ENCODE results near the gene BLCAP.
A peak's percentile ranks its signal among the peaks of the same experiment; 100 is the strongest.

Gene BLCAP

DNA sequence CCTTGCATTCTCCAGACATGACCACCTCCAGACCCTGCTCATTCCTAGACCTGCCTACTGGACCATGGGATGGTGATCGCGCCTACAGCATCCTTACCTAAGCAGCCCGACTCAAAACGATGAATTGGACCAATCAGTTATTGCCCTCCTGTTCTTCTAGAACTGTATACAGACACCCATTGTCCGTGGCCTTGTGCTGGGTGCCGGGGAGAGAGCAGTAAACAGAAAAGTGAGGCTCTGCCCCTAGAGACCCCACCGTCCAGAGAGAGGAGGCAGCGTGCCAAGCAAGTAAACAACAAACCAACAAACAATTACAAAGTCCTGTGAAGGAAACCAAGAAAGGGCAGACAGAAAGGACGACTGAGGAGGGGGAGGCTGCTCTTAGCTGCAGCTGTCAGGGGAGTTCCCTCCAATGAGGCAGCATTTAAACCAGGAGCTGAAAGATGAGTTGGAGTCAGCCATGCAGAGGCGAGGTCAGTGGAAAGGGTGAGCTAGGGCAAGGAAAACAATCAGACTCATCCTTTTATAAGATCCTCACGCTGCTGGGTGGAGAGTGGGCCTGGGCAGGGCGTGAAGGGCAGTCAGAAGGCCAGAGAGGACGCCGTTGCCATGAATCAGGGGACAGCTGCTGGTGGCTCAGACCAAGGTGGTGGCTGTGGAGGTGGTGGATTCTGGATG is 37.6 kb upstream of the BLCAP start:
- no peak for DNase-seq (ENCODE audit: low read depth in 1 of 2, low spot score in 1 of 2)
- Histone ChIP-seq H3K27ac (replicated peaks) (no peak overlapping the region), H3K27me3 (ENCODE audit: insufficient read depth, poor library complexity, severe bottlenecking) (peaks cover 9% of the 10 kb centered on the region), H3K4me3 (replicated peaks; ENCODE audit: insufficient read depth, low read length) (no peak overlapping the region)
- TF ChIP-seq, protein P1, sequence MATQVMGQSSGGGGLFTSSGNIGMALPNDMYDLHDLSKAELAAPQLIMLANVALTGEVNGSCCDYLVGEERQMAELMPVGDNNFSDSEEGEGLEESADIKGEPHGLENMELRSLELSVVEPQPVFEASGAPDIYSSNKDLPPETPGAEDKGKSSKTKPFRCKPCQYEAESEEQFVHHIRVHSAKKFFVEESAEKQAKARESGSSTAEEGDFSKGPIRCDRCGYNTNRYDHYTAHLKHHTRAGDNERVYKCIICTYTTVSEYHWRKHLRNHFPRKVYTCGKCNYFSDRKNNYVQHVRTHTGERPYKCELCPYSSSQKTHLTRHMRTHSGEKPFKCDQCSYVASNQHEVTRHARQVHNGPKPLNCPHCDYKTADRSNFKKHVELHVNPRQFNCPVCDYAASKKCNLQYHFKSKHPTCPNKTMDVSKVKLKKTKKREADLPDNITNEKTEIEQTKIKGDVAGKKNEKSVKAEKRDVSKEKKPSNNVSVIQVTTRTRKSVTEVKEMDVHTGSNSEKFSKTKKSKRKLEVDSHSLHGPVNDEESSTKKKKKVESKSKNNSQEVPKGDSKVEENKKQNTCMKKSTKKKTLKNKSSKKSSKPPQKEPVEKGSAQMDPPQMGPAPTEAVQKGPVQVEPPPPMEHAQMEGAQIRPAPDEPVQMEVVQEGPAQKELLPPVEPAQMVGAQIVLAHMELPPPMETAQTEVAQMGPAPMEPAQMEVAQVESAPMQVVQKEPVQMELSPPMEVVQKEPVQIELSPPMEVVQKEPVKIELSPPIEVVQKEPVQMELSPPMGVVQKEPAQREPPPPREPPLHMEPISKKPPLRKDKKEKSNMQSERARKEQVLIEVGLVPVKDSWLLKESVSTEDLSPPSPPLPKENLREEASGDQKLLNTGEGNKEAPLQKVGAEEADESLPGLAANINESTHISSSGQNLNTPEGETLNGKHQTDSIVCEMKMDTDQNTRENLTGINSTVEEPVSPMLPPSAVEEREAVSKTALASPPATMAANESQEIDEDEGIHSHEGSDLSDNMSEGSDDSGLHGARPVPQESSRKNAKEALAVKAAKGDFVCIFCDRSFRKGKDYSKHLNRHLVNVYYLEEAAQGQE (IDR thresholded peaks at IDR 0.05; ENCODE audit: insufficient replicate concordance, low read depth), result no peak
- TF ChIP-seq SPI1 (IDR thresholded peaks at IDR 0.05; ENCODE audit: borderline replicate concordance, low read depth) (no peak), POLR2AphosphoS5 (IDR thresholded peaks at IDR 0.05; ENCODE audit: low read depth) (no peak), GABPA (IDR thresholded peaks at IDR 0.05; ENCODE audit: low read depth) (no peak)
- TF ChIP-seq, protein P2, sequence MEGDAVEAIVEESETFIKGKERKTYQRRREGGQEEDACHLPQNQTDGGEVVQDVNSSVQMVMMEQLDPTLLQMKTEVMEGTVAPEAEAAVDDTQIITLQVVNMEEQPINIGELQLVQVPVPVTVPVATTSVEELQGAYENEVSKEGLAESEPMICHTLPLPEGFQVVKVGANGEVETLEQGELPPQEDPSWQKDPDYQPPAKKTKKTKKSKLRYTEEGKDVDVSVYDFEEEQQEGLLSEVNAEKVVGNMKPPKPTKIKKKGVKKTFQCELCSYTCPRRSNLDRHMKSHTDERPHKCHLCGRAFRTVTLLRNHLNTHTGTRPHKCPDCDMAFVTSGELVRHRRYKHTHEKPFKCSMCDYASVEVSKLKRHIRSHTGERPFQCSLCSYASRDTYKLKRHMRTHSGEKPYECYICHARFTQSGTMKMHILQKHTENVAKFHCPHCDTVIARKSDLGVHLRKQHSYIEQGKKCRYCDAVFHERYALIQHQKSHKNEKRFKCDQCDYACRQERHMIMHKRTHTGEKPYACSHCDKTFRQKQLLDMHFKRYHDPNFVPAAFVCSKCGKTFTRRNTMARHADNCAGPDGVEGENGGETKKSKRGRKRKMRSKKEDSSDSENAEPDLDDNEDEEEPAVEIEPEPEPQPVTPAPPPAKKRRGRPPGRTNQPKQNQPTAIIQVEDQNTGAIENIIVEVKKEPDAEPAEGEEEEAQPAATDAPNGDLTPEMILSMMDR (IDR thresholded peaks at IDR 0.05; ENCODE audit: insufficient read depth, low read length), result no peak

DNA sequence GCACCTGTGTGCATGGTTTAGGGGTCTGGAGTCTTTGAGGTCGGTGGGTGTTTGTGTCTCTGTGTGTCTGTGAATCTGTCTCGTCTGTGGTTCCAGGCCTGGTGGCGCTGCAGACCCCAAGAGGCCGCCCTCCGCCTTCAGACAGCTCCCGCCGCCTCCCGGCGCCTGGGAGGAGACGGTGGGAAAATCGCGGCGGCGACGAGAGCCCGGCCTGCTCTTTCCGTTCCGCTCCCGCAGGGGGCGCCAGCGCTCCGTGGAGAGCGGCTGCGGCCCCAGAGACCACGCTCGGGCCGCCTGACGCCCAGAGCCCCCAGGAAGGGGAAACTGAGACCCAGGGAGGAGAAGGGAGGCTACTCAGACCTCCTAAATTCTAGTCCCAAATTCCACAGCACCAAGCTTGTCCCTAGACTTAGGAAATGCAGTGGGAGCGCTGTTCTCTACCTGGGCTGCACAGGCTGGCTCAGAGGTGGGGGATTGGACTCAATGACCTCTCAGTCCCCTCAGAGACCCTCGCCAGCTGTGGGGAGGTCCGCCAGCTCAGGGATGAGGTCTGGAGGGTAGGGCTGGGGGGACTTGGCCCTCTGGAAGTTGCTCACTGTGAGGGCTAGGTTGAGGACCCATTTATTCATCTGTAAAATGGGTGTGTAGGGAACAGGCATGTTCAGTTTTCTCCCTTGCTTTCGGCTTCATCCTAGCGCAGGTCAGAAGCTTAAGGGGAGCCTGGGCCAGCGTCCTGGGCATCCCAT is 36.9 kb upstream of the BLCAP start:
- Histone ChIP-seq H3K27me3 (ENCODE audit: insufficient read depth, poor library complexity, severe bottlenecking) (peaks cover 9% of the 10 kb centered on the region), H3K4me3 (replicated peaks; ENCODE audit: insufficient read depth, low read length) (no peak overlapping the region), H3K27ac (replicated peaks) (no peak overlapping the region)
- TF ChIP-seq GABPA (IDR thresholded peaks at IDR 0.05; ENCODE audit: low read depth), result no peak
- TF ChIP-seq, protein P1 (IDR thresholded peaks at IDR 0.05; ENCODE audit: insufficient replicate concordance, low read depth), result no peak
- no peak for TF ChIP-seq SPI1 (IDR thresholded peaks at IDR 0.05; ENCODE audit: borderline replicate concordance, low read depth)
- TF ChIP-seq POLR2AphosphoS5 (IDR thresholded peaks at IDR 0.05; ENCODE audit: low read depth), result no peak
- TF ChIP-seq, protein P2 (IDR thresholded peaks at IDR 0.05; ENCODE audit: insufficient read depth, low read length), result peak; percentile 71
- DNase-seq (ENCODE audit: low read depth in 1 of 2, low spot score in 1 of 2), result peak in 1 of 2 experiments; percentile 16

DNA sequence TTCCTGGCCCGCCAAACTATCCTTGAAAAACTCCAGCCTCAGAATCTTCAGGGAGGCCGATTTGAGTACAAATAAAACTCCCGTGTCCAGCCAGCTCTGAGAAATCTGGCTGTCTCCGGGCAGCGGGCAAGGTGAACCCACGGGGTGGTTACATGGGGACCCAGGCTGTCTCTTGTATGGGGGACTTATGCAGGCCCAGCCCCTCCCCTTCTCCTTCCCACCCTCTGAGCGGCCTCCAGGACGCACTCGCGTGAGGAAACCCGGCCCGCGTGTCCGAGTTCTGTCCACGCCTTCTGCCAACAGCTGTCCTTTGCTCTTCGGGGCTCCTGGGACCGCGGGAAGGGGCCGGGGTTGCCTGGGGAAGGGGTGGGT is 36.3 kb upstream of the BLCAP start:
- TF ChIP-seq, protein P1 (IDR thresholded peaks at IDR 0.05; ENCODE audit: insufficient replicate concordance, low read depth), result no peak
- TF ChIP-seq, protein P2 (IDR thresholded peaks at IDR 0.05; ENCODE audit: insufficient read depth, low read length), result no peak
- TF ChIP-seq GABPA (IDR thresholded peaks at IDR 0.05; ENCODE audit: low read depth) (no peak), SPI1 (IDR thresholded peaks at IDR 0.05; ENCODE audit: borderline replicate concordance, low read depth) (no peak), POLR2AphosphoS5 (IDR thresholded peaks at IDR 0.05; ENCODE audit: low read depth) (no peak)
- H3K27me3 ChIP-seq (ENCODE audit: insufficient read depth, poor library complexity, severe bottlenecking), result peaks cover 9% of the 10 kb centered on the region
- H3K4me3 ChIP-seq (replicated peaks; ENCODE audit: insufficient read depth, low read length), result no peak overlapping the region
- H3K27ac ChIP-seq (replicated peaks), result no peak overlapping the region
- no peak for DNase-seq (ENCODE audit: low read depth in 1 of 2, low spot score in 1 of 2)

Measured in HL-60 (cell line).